ENCODE results near the gene MYO16. TPM values are rescaled to one million over a fixed set of nuclear protein-coding genes. Genes with fewer than 3 reads are reported as not detected.
"Not testable (repeated sequence)": the region's sequence is repeated elsewhere in the genome, so short reads cannot be mapped to it uniquely, and the experiment has no call there.

MYO16 gene
- total RNA-seq, 1 experiment from 2014 or later, result not detected

DNA sequence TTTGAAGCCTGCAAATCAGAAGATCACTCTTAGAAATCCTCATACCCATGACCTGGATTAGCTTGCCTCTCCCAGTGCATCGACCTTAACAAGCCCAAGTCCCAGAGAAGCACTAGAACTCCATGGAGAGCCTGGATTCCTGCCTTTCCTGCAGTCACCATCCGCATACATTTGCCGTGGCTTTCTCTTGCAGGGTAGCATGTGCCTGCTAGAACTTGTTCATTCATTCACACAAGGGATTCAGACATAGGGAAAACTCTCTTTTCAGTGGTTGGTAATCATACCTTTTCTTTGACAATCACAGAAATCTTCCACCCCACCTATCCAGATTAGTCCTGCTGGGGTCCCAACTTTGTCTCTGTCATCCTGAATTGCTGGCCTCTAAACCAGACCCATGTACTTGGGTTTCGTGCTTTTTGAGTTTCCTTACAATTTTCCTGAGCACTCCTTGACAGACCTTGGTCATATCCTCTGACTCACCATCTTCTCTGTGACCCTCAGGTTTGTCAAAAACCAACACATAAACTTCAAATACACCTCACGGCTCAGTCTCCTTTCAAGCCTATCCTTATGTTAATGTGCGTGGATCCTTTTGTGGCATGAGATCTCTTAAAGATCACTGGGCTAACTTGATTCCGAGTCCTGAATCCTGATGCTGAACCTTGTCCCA, 355.0 kb downstream of the MYO16 start:
- Histone ChIP-seq H3K4me3 (no peak overlapping the region), H3K27me3 (no peaks in the 10 kb centered on the region), H3K4me1 (peaks cover 3% of the 10 kb centered on the region; the same call in 1 of the 2 replicates), H3K27ac (no peak overlapping the region), H3K36me3 (no peaks in the 10 kb centered on the region), H3K9me3 (replicated peaks) (no peaks in the 10 kb centered on the region)
- no peak for DNase-seq

DNA sequence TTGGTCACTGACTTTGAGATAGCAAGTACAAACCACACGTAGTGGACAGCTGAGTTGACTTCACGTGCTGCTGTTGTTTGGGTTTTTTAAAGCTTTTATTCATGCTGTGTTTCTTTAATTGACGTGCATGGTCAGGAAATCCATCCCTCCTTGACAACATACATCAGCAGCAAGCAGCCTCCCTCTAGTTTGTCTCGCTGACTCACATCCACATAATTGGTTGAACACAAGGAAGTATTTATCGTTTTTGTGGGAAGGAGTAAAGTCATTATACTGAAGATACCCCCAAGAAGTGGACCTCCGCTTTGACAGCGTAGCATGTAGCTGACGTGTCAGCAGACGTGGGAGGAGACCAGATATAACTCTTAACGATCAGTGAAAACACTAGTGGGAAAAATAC, 355.8 kb downstream of the MYO16 start:
- H3K27ac ChIP-seq, result no peak overlapping the region
- no peaks in the 10 kb centered on the region for H3K36me3 ChIP-seq
- peaks cover 3% of the 10 kb centered on the region; the same call in 1 of the 2 replicates for H3K4me1 ChIP-seq
- no peak for DNase-seq
- H3K4me3 ChIP-seq, result no peak overlapping the region
- no peaks in the 10 kb centered on the region for H3K27me3 ChIP-seq
- H3K9me3 ChIP-seq (replicated peaks), result no peaks in the 10 kb centered on the region

DNA sequence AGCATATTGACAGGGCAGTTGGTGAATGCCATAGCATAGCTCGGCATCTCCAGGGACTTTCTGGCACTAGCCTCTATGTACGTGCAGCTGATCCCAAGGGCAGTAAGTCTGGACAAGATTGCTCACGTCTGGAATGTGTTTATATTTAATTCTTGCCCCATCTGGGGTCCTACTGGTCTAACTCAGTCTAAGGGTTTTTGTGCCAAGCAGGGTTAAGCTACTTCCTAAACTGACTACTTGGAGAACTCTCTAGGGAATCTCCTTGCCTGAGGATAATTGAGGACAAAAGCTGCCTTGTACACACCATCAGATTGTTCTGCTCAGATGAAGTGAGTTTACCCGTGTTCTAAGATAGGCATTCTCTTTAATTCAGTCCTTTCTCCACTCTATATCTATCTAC, 358.1 kb downstream of the MYO16 start:
- Histone ChIP-seq H3K36me3 (no peaks in the 10 kb centered on the region), H3K27ac (no peak overlapping the region), H3K4me1 (peaks cover 3% of the 10 kb centered on the region; the same call in 1 of the 2 replicates), H3K27me3 (no peaks in the 10 kb centered on the region), H3K9me3 (replicated peaks) (no peaks in the 10 kb centered on the region), H3K4me3 (no peak overlapping the region)
- peak; percentile 13 to 57 for DNase-seq

DNA sequence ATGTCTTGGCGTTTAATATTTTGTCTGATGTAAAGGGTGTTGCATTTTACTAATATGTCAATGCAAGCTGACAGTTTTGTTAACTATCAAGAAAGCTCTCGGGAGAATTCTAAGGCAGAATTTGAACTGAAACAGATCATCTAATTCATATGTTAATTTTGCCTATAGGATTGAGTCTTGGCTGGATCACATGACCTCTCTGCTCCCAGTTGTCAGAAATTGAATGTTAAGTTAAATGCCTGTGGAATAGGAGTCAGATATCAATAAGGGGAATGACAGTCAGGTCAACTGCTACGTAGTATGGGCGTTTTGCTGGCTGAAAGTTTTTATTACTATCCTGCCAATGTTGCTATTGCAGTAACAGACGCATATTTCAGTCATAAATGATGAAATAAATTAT, 358.5 kb downstream of the MYO16 start:
- H3K27me3 ChIP-seq, result no peaks in the 10 kb centered on the region
- no peak overlapping the region for H3K27ac ChIP-seq
- peaks cover 3% of the 10 kb centered on the region; the same call in 1 of the 2 replicates for H3K4me1 ChIP-seq
- no peaks in the 10 kb centered on the region for H3K9me3 ChIP-seq (replicated peaks)
- no peaks in the 10 kb centered on the region for H3K36me3 ChIP-seq
- DNase-seq, result no peak
- no peak overlapping the region for H3K4me3 ChIP-seq

DNA sequence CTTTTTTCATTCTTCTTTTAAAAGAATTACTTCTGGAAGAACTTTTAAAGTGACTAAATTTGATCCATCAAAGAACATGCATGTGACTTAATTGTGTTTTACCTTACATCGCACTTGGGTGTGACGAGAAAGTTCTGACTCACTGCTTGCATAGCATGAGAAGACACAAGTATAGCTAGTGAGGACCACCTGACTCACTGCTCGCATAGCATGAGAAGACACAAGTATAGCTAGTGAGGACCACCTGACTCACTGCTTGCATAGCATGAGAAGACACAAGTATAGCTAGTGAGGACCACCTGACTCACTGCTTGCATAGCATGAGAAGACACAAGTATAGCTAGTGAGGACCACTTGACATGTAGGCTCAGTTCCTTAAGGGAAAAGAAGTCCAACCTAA, 362.0 kb downstream of the MYO16 start:
- H3K27ac ChIP-seq; H3K27me3 ChIP-seq; H3K9me3 ChIP-seq (replicated peaks); H3K36me3 ChIP-seq; H3K4me3 ChIP-seq; H3K4me1 ChIP-seq; DNase-seq: not testable (repeated sequence)

DNA sequence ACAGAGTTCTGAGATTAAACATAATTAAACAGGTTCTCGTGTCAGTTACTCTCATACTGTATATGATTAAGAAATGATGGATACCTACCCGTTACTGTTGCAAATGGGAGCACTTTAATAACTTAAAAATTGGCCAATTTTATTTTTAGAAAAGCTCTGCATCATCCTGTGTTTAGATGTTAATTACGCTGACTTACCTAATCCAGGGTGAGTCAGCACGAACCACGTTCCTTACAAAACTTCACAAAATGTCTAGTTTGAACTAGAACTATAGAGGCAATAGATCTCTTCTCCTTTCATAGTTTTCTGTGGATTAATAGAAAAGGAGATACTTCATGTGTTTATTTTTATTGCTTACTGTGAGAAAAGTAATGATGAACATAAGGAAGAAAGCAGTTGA, 363.9 kb downstream of the MYO16 start:
- Histone ChIP-seq H3K4me3 (no peak overlapping the region), H3K27me3 (no peaks in the 10 kb centered on the region), H3K4me1 (no peaks in the 10 kb centered on the region), H3K27ac (no peak overlapping the region), H3K36me3 (no peaks in the 10 kb centered on the region), H3K9me3 (replicated peaks) (no peaks in the 10 kb centered on the region)
- no peak for DNase-seq

DNA sequence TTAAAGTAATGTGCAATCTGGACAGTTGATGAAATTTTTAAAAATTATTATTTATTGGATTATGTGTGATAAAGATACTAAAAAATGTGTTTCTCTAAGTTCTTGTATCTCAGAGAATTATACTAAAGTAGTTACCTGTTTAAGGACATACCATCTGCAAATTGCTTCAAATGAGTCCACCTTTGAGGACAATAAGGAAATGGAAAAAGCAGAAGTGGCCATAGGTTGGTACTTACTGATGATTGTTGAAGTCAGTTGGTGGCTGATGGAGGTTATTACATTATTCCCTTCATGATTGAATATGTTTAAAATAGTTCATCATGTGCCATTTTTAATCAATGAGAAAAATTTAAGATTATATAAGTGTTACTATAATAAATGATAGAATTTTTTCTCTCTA, 367.0 kb downstream of the MYO16 start:
- H3K36me3 ChIP-seq, result no peaks in the 10 kb centered on the region
- no peak for DNase-seq
- 0 out of 2 replicates have a peak, but pooled peaks cover 3% of the 10 kb centered on the region for H3K4me1 ChIP-seq
- no peaks in the 10 kb centered on the region for H3K9me3 ChIP-seq (replicated peaks)
- H3K4me3 ChIP-seq, result no peak overlapping the region
- H3K27me3 ChIP-seq, result no peaks in the 10 kb centered on the region
- H3K27ac ChIP-seq, result no peak overlapping the region

DNA sequence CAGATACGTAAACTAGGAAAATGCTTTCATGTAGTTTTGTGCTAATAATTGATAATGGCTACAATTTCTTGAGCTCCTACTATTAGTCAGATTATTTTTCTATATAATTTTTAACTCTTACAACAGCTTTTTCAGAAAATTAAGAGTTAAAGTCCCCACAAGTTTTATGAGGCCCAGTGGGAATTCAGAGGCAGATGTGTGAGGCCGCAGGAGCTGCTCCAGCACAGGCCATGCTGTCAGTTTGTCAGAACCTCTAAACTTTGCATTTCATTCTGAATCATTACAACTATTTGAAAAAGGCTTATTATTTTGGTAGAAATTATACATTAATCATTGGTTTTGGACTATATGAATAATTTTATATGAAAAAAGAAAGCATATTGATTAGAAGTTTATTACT, 370.8 kb downstream of the MYO16 start:
- no peaks in the 10 kb centered on the region for H3K9me3 ChIP-seq (replicated peaks)
- no peak overlapping the region for H3K27ac ChIP-seq
- H3K27me3 ChIP-seq, result no peaks in the 10 kb centered on the region
- no peaks in the 10 kb centered on the region for H3K36me3 ChIP-seq
- peak in 1 of 2 experiments; percentile 24 for DNase-seq
- no peak overlapping the region for H3K4me3 ChIP-seq
- 0 out of 2 replicates have a peak, but pooled peaks cover 3% of the 10 kb centered on the region for H3K4me1 ChIP-seq

DNA sequence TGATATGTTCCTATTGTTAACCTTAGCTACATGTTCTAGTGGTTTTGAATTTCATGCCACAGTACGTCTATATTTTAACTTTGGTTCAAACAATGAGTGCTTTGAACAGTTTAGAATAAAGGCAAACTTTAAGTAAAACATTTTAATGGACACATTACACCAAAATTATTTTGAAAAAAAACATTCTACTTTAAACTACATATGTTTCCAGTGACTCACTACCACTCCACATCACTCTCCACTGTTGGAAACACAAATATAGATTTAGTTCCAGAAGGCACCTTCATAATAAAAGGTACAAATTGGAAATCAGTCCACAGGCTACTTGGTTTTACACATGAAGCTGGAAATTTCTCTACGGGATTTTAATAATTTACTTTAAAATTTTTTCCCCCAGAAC, 373.5 kb downstream of the MYO16 start:
- no peaks in the 10 kb centered on the region for H3K36me3 ChIP-seq
- 0 out of 2 replicates have a peak, but pooled peaks cover 3% of the 10 kb centered on the region for H3K4me1 ChIP-seq
- no peak overlapping the region for H3K4me3 ChIP-seq
- H3K9me3 ChIP-seq (replicated peaks), result no peaks in the 10 kb centered on the region
- DNase-seq, result no peak
- no peak overlapping the region for H3K27ac ChIP-seq
- H3K27me3 ChIP-seq, result no peaks in the 10 kb centered on the region

DNA sequence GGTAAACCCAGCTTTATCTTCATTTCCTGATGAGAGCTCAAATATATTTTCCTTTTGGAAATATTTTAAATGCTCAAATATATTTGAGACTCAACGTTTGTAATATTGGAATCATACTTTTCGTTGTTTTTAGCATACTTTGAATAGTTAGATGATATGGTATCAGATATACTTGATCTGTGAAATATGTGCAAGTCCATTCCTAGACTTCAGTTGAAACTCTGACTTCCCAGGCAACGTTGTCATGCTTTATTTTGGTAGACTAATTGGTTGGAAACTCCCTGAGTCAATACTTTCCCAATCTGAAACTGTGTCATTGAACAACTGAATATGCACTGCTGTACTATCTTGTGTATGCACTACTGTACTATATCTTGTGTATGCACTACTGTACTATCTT, 378.5 kb downstream of the MYO16 start:
- Histone ChIP-seq H3K36me3 (no peaks in the 10 kb centered on the region), H3K27ac (no peak overlapping the region), H3K4me1 (no peaks in the 10 kb centered on the region), H3K27me3 (no peaks in the 10 kb centered on the region), H3K9me3 (replicated peaks) (no peaks in the 10 kb centered on the region), H3K4me3 (no peak overlapping the region)
- no peak for DNase-seq

DNA sequence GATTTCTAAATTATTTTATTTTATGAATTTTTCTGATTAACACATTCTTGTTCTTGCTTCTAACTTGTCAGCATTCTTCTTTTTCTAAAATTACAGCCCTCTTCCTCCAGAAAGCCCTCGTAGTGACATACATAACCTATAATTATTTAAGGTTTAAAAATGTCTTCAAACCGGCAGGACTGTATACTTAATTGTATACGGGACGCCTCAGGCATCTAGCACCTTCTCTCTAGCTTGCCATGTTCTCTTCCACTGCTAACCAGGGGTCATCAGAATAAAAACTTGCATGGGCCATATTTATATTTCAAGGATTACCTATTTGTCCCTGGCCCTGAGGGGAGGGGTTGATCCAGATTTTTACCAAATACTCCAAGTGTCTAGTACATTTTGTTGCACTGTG, 380.3 kb downstream of the MYO16 start:
- no peak for DNase-seq
- Histone ChIP-seq H3K36me3 (no peaks in the 10 kb centered on the region), H3K9me3 (replicated peaks) (no peaks in the 10 kb centered on the region), H3K4me3 (no peak overlapping the region), H3K27me3 (no peaks in the 10 kb centered on the region), H3K27ac (no peak overlapping the region), H3K4me1 (no peaks in the 10 kb centered on the region)

DNA sequence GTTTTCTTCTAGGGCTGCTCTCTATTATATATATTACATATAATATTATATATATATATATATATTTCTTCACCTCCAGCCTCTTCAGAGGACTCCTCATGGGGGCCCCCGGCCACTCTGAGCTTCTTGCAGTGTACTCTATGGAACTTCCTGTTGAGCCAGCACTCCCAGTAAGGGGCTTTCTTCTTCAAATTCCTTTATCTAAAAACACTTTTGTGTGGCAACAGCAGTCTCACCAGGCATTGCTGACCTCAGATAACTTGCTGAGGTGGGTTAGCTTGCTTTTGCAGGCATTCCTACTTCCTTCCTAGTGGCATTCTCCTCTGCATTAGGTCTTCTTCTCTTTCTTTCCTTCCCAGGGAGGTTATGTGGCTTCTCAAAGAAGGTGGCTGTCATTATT, 381.5 kb downstream of the MYO16 start:
- H3K4me3 ChIP-seq, result no peak overlapping the region
- H3K4me1 ChIP-seq, result no peaks in the 10 kb centered on the region
- no peak for DNase-seq

DNA sequence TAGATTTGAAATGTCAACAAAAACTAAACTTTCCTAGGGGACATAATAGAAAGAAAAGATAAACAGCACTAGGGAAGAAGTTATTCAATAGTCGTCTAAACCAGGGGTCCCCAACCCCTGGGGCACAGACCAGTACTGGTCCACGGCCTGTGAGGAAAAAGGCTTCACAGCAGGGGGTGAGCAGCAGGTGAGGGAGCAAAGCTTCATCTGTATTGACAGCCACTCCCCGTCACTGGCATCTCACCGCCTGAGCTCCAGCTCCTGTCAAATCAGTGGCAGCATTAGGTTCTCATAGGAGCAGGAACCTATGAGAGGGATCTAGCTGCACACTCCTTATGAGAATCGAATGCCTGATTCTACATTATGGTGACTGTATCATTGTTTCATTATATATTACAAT, 382.7 kb downstream of the MYO16 start:
- H3K36me3 ChIP-seq, result no peaks in the 10 kb centered on the region
- H3K27ac ChIP-seq, result no peak overlapping the region
- H3K9me3 ChIP-seq (replicated peaks), result no peaks in the 10 kb centered on the region
- H3K4me3 ChIP-seq, result no peak overlapping the region
- DNase-seq, result no peak
- no peaks in the 10 kb centered on the region for H3K27me3 ChIP-seq
- H3K4me1 ChIP-seq, result no peaks in the 10 kb centered on the region

More for the DNA sequence above, 381.5 kb downstream of the MYO16 start:
- H3K27me3 ChIP-seq, result no peaks in the 10 kb centered on the region
- no peak overlapping the region for H3K27ac ChIP-seq
- no peaks in the 10 kb centered on the region for H3K36me3 ChIP-seq
- no peaks in the 10 kb centered on the region for H3K9me3 ChIP-seq (replicated peaks)

DNA sequence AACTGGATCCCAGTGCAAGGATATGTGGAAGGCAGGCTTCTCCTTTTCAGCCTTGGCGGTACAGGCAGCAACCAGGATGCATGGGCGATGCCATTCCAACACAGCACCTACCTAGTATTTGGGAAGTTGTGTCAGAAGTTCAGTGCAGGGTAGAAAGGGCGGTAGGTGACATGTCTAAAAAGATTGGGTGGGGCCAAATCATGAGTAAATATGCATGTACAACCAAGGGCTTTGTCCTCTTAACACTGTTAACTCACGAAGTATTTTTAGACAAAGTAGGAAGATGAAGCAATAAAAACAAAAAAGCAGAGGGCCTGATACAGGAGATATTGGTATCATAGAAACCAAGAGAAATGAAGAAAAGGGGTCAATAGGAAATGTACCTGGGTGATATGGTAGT, 392.1 kb downstream of the MYO16 start:
- no peak overlapping the region for H3K27ac ChIP-seq
- no peaks in the 10 kb centered on the region for H3K36me3 ChIP-seq
- no peak for DNase-seq
- no peaks in the 10 kb centered on the region for H3K4me1 ChIP-seq
- H3K4me3 ChIP-seq, result no peak overlapping the region
- H3K9me3 ChIP-seq (replicated peaks), result no peaks in the 10 kb centered on the region
- no peaks in the 10 kb centered on the region for H3K27me3 ChIP-seq

DNA sequence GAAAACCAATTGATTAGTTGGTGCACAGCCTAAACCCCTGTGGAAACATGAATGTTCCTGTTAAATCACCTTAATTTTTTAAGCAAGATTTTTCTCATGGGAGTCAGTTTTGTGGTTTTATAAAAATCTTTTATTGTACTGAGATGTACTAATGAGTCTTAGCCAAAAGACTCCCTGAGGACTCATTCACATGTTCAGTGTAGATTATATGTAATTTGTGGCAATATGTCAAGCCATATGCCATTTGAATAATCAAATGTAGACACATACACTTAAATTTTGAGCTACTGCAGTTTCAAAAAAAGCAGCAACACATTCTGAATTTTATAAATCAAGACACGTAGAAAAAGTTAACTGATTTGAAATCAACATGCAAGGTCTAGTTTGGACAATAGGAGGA, 395.2 kb downstream of the MYO16 start:
- H3K27ac ChIP-seq, result no peak overlapping the region
- no peaks in the 10 kb centered on the region for H3K9me3 ChIP-seq (replicated peaks)
- H3K4me3 ChIP-seq, result no peak overlapping the region
- H3K4me1 ChIP-seq, result no peaks in the 10 kb centered on the region
- no peaks in the 10 kb centered on the region for H3K27me3 ChIP-seq
- H3K36me3 ChIP-seq, result no peaks in the 10 kb centered on the region
- DNase-seq, result no peak

DNA sequence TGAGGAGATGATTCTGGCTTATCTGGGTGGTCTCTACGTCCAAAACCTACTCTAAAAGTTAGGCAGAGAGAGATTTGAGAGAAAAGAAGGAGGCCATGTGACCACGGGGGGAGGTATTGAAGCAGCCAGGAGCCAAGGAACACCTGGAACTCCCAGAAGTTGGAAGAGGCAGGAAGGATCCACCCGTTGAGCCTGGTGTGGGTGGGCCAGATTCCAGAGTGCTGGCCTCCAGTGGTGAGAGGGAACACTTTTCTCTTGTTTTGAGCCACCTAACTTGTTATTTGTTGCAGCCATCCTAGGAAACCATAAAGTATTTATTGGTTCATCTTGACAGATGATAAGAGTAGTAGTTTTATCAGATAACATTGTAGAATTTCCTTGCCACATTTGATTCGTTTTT, 396.9 kb downstream of the MYO16 start:
- Histone ChIP-seq H3K27me3 (no peaks in the 10 kb centered on the region), H3K4me1 (no peaks in the 10 kb centered on the region), H3K4me3 (no peak overlapping the region), H3K9me3 (replicated peaks) (no peaks in the 10 kb centered on the region), H3K36me3 (no peaks in the 10 kb centered on the region), H3K27ac (no peak overlapping the region)
- DNase-seq, result no peak
